Esophagus muscularis mucosa (tissue), 4 donors: ENCODE data around the gene LCE1B. TPM values are rescaled to one million over a fixed set of nuclear protein-coding genes. Genes with fewer than 3 reads are reported as not detected.

Experiments used
- DNase-seq: peaks from one replicate; pipeline ENCODE4 v3.0.0-alpha.2; 2017; ENCODE audit errors: extremely low spot score
- H3K27ac ChIP-seq, 4 donors: fragments of 200-600 bp; sonication (generic); replicated peaks in 1 of 4; 1 replicate in 3 of 4; 2 replicates in 1 of 4; pipeline ENCODE4 v1.5.1; 2016 to 2019; ENCODE audit warnings: mild to moderate bottlenecking in 1 of 4
- H3K27me3 ChIP-seq, 4 donors: fragments of 200-600 bp; sonication (generic); one replicate each; pipeline versions ENCODE4 v1.5.1 to v1.6.0; 2016 to 2019
- H3K36me3 ChIP-seq, 4 donors: fragments of 200-600 bp; sonication (generic); one replicate each; pipeline ENCODE4 v1.5.1; 2016 to 2019
- H3K4me1 ChIP-seq, 4 donors: fragments of 200-600 bp; sonication (generic); one replicate each; pipeline ENCODE4 v1.5.1; 2016 to 2019
- H3K4me3 ChIP-seq, 4 donors: fragments of 200-600 bp; sonication (generic); 1 replicate in 2 of 4; 2 replicates in 2 of 4; pipeline ENCODE4 v1.5.1; 2016 to 2019; ENCODE audit warnings: mild to moderate bottlenecking in 4 of 4, moderate library complexity in 1 of 4
- H3K9me3 ChIP-seq, 4 donors: fragments of 200-600 bp; sonication (generic); 1 replicate in 3 of 4; 2 replicates in 1 of 4; pipeline ENCODE4 v1.5.1; 2016 to 2019
- CTCF ChIP-seq, 3 experiments: fragments of 200-600 bp in 2 of 3; fragments of 450-650 bp in 1 of 3; sonication (generic) in 2 of 3; IDR thresholded peaks; one replicate each; pipeline ENCODE4 v1.5.1; 2017 to 2019; ENCODE audit warnings: antibody characterized with exemption in 3 of 3, mild to moderate bottlenecking in 2 of 3, moderate library complexity in 1 of 3
- EP300 ChIP-seq: sonication (generic); formaldehyde crosslinking; IDR thresholded peaks from one replicate; pipeline ENCODE4 v1.6.1; 2017; ENCODE audit warnings: antibody characterized with exemption
- POLR2A ChIP-seq: fragments of 450-650 bp; IDR thresholded peaks from one replicate; pipeline ENCODE4 v1.6.1; 2017; ENCODE audit warnings: antibody characterized with exemption, moderate library complexity, mild to moderate bottlenecking, low read depth
- POLR2AphosphoS5 ChIP-seq, 2 donors: sonication (generic); formaldehyde crosslinking; IDR thresholded peaks; one replicate each; pipeline ENCODE4 v1.6.1; 2017; ENCODE audit warnings: antibody characterized with exemption in 2 of 2
- WGBS: methylation state at CpG from one replicate; pipeline ENCODE4 v1.1.5; 2018; 5-methylcytosine and 5-hydroxymethylcytosine counted together
- intact Hi-C: fragments of 100-400 bp; cut with DNase I; formaldehyde crosslinking; loops from one replicate; pipeline ENCODE4 v1.15.1; 2023
- total RNA-seq, 4 donors: library from RNA; depleted of rRNA; stranded (reverse); fragments of >200 nt; gene quantifications; one replicate each; pipeline versions ENCODE4 v1.1.0 to v1.2.1, GENCODE V29; 2016

Gene LCE1B
- total RNA-seq, 4 donors from 2014 or later, result not detected

GRCh38 chr1:152855661-152856060, 43.9 kb downstream of the LCE1B start:
- Histone ChIP-seq H3K9me3 (no peaks in the 10 kb centered on the region), H3K27ac (no peak overlapping the region), H3K4me1 (peaks cover 0 to 8% (median 2%) of the 10 kb centered on the region in 4 donors), H3K36me3 (no peaks in the 10 kb centered on the region), H3K4me3 (no peak overlapping the region), H3K27me3 (no peaks in the 10 kb centered on the region)
- intact Hi-C loops, result no loop called here
- TF ChIP-seq CTCF (IDR thresholded peaks at IDR 0.05) (no peak), EP300 (no peak), POLR2AphosphoS5 (IDR thresholded peaks at IDR 0.05) (no peak), POLR2A (no peak)
- peak; percentile 77 for DNase-seq
- 80% methylated on average over 2 of the region's 2 CpGs for WGBS

- Histone ChIP-seq H3K9me3 (no peaks in the 10 kb centered on the region), H3K27me3 (no peaks in the 10 kb centered on the region), H3K4me1 (peaks cover 0 to 32% (median 22%) of the 10 kb centered on the region in 4 donors), H3K4me3 (no peak overlapping the region), H3K27ac (no peak overlapping the region), H3K36me3 (no peaks in the 10 kb centered on the region)
- DNase-seq, result peak; percentile 26
- WGBS, result 67% methylated on average over 1 of the region's 1 CpG
- TF ChIP-seq POLR2A (no peak), CTCF (IDR thresholded peaks at IDR 0.05) (no peak), EP300 (no peak)
- intact Hi-C loops, result no loop called here
Observed at GRCh38 chr1:152858062-152858461, 46.3 kb downstream of the LCE1B start.

- Histone ChIP-seq H3K4me3 (no peak within 1 kb of the TSS), H3K27ac (no peak within 1 kb of the TSS), H3K4me1 (peaks cover 0 to 33% (median 23%) of the 10 kb centered on the region in 4 donors), H3K27me3 (no peaks in the 10 kb centered on the region), H3K36me3 (no peaks in the 10 kb centered on the region), H3K9me3 (no peaks in the 10 kb centered on the region)
- TF ChIP-seq EP300 (no peak), POLR2AphosphoS5 (IDR thresholded peaks at IDR 0.05) (no peak), CTCF (IDR thresholded peaks at IDR 0.05) (no peak), POLR2A (no peak)
- WGBS, result 73% methylated on average over 3 of the region's 3 CpGs
- DNase-seq, result peak; percentile 55
- intact Hi-C loops, result no loop called here
Observed at GRCh38 chr1:152859696-152860095, 47.9 kb downstream of the LCE1B start, which contains the start of gene LCE7A. LCE7A (plus strand) TSS chr1:152859996; CDS start chr1:152860698, 702 bp downstream.

GRCh38 chr1:152860129-152860528, 48.4 kb downstream of the LCE1B start:
- Histone ChIP-seq H3K27ac (no peak overlapping the region), H3K4me1 (peaks cover 0 to 33% (median 23%) of the 10 kb centered on the region in 4 donors), H3K36me3 (no peaks in the 10 kb centered on the region), H3K4me3 (no peak overlapping the region), H3K9me3 (no peaks in the 10 kb centered on the region), H3K27me3 (no peaks in the 10 kb centered on the region)
- 81% methylated on average over 3 of the region's 3 CpGs for WGBS
- intact Hi-C loops, result no loop called here
- peak; percentile 45 for DNase-seq
- TF ChIP-seq POLR2AphosphoS5 (IDR thresholded peaks at IDR 0.05) (no peak), CTCF (IDR thresholded peaks at IDR 0.05) (no peak), EP300 (no peak), POLR2A (no peak)

GRCh38 chr1:152861374-152861773, 49.6 kb downstream of the LCE1B start:
- H3K27ac ChIP-seq, result no peak overlapping the region
- WGBS, result 84% methylated on average over 4 of the region's 4 CpGs
- H3K4me3 ChIP-seq, result no peak overlapping the region
- no peaks in the 10 kb centered on the region for H3K27me3 ChIP-seq
- DNase-seq, result peak; percentile 68
- no peaks in the 10 kb centered on the region for H3K9me3 ChIP-seq
- H3K36me3 ChIP-seq, result no peaks in the 10 kb centered on the region
- intact Hi-C loops, result no loop called here
- TF ChIP-seq CTCF (IDR thresholded peaks at IDR 0.05), result no peak
- no peak for TF ChIP-seq POLR2A
- TF ChIP-seq POLR2AphosphoS5 (IDR thresholded peaks at IDR 0.05), result no peak
- no peak for TF ChIP-seq EP300
- peaks cover 0 to 33% (median 23%) of the 10 kb centered on the region in 4 donors for H3K4me1 ChIP-seq
